ENCODE data around the gene BAZ2B. TPM values are rescaled to one million over a fixed set of nuclear protein-coding genes. Genes with fewer than 3 reads are reported as not detected.

The BAZ2B gene
- total and polyA plus RNA-seq, 2 experiments from 2014 or later: 51.7 to 62.9 TPM

GRCh38 chr2:159468257-159468656 is 148.1 kb downstream of the BAZ2B start (continued):
- TF ChIP-seq ZNF462 (CRISPR knock-in tag; IDR thresholded peaks at IDR 0.05) (no peak), STAT1 (IDR thresholded peaks at IDR 0.05; ENCODE audit: unreplicated experiment) (no peak), EZH2phosphoT487 (IDR thresholded peaks at IDR 0.05; ENCODE audit: unreplicated experiment) (no peak), CTCF (conservative IDR thresholded peaks at IDR 0.05; ENCODE audit: low read depth in 2 of 2) (no peak), ZNF331 (CRISPR knock-in tag; IDR thresholded peaks at IDR 0.05; ENCODE audit: low read depth) (no peak), JUNB (IDR thresholded peaks at IDR 0.05; ENCODE audit: unreplicated experiment) (no peak)

GRCh38 chr2:159462961-159463360 is 153.4 kb downstream of the BAZ2B start:
- no peaks in the 10 kb centered on the region for H3K27me3 Mint-ChIP-seq (ENCODE audit: insufficient read depth, low read depth, poor library complexity)
- no peaks in the 10 kb centered on the region for H3K36me3 ChIP-seq (ENCODE audit: insufficient read depth)
- H3K4me2 ChIP-seq: no peak overlapping the region
- H3K27ac ChIP-seq (ENCODE audit: low read depth): no peak overlapping the region
- no peaks in the 10 kb centered on the region for H3K4me1 ChIP-seq (ENCODE audit: insufficient read depth)
- peaks cover under 1% of the 10 kb centered on the region; the same call in 1 of the 3 replicates for H3K36me3 Mint-ChIP-seq (ENCODE audit: low read depth)
- no peaks in the 10 kb centered on the region; the same call in 1 of the 2 replicates for H4K20me1 ChIP-seq (replicated peaks; ENCODE audit: insufficient read depth)
- ATAC-seq (no peak), DNase-seq (ENCODE audit: low spot score) (no peak)
- H3K9me2 ChIP-seq (ENCODE audit: insufficient read depth): no peaks in the 10 kb centered on the region
- H3K27me3 ChIP-seq (ENCODE audit: insufficient read depth): no peaks in the 10 kb centered on the region
- peaks cover 12% of the 10 kb centered on the region for H3K79me2 ChIP-seq (replicated peaks; ENCODE audit: insufficient read depth)
- H3K27ac Mint-ChIP-seq: no peak overlapping the region
- H3K4me1 Mint-ChIP-seq: no peaks in the 10 kb centered on the region; the same call in 2 of the 3 replicates
- no peak overlapping the region for H3K4me3 Mint-ChIP-seq
- no peaks in the 10 kb centered on the region for H3K9me3 Mint-ChIP-seq
- H3K4me3 ChIP-seq: no peak overlapping the region
- no peak overlapping the region for H2AFZ ChIP-seq
- H3F3A ChIP-seq (replicated peaks; ENCODE audit: low read depth): no peaks in the 10 kb centered on the region
- TF ChIP-seq ZNF462 (CRISPR knock-in tag; IDR thresholded peaks at IDR 0.05): no peak
- TF ChIP-seq ZNF331 (CRISPR knock-in tag; IDR thresholded peaks at IDR 0.05; ENCODE audit: low read depth): no peak
- TF ChIP-seq EZH2phosphoT487 (IDR thresholded peaks at IDR 0.05; ENCODE audit: unreplicated experiment): no peak
- no peak for TF ChIP-seq NANOG (IDR thresholded peaks at IDR 0.05; ENCODE audit: borderline replicate concordance)

Measured in GM23338 (cell line).